T-helper 2 cell (primary cell): ENCODE data around the gene SMIM9.

Experiments
- DNase-seq, 5 experiments: peaks; one replicate each; pipeline versions ENCODE4 v3.0.0 to v3.0.0-alpha.2; 2012 to 2022

SMIM9 gene

GRCh38 chrX:154779261-154779660 lies 55.2 kb downstream of the SMIM9 start:
- DNase-seq = no peak

- no peak for DNase-seq
Measured at GRCh38 chrX:154776753-154777152, 57.7 kb downstream of the SMIM9 start.

GRCh38 chrX:154775419-154776349 lies 58.8 kb downstream of the SMIM9 start:
- DNase-seq = peak in 2 of 5 experiments; percentile 3 to 51

- DNase-seq = no peak
Measured at GRCh38 chrX:154774622-154775021, 59.8 kb downstream of the SMIM9 start.
